Liver (tissue), 9 donors: Measurements from ENCODE around the gene ZKSCAN8. TPM values are rescaled to one million over a fixed set of nuclear protein-coding genes. Genes with fewer than 3 reads are reported as not detected.

Source experiments
- DNase-seq: peaks from one replicate; pipeline ENCODE4 v3.0.0-alpha.2; 2017; ENCODE audit warnings: low spot score
- H3K27ac ChIP-seq, 2 donors: one replicate each; pipeline ENCODE4 v1.7.0; 2013; ENCODE audit warnings: inconsistent platforms in 2 of 2, low read length in 2 of 2, control low read depth in 1 of 2, low read depth in 1 of 2, mild to moderate bottlenecking in 1 of 2
- H3K27me3 ChIP-seq, 4 donors: one replicate each; pipeline versions ENCODE4 v1.6.1 to v1.7.0; 2013; ENCODE audit warnings: low read length in 3 of 4, inconsistent platforms in 1 of 4, mild to moderate bottlenecking in 1 of 4, moderate library complexity in 1 of 4; ENCODE audit not compliant: control insufficient read depth in 4 of 4, insufficient read depth in 4 of 4
- H3K36me3 ChIP-seq, 4 donors: one replicate each; pipeline versions ENCODE4 v1.6.1 to v1.7.0; 2013; ENCODE audit warnings: low read length in 3 of 4, mild to moderate bottlenecking in 3 of 4, low read depth in 1 of 4, moderate library complexity in 1 of 4; ENCODE audit not compliant: control insufficient read depth in 4 of 4, insufficient read depth in 3 of 4
- H3K4me1 ChIP-seq, 4 donors: one replicate each; pipeline versions ENCODE4 v1.6.1 to v1.7.0; 2013; ENCODE audit warnings: low read length in 3 of 4, mild to moderate bottlenecking in 3 of 4, moderate library complexity in 1 of 4; ENCODE audit not compliant: control insufficient read depth in 4 of 4, insufficient read depth in 4 of 4
- H3K4me3 ChIP-seq, 3 donors: one replicate each; pipeline versions ENCODE4 v1.6.1 to v1.7.0; 2013; ENCODE audit warnings: low read length in 3 of 3, control low read depth in 1 of 3, low read depth in 1 of 3, mild to moderate bottlenecking in 1 of 3
- H3K9ac ChIP-seq, 2 donors: one replicate each; pipeline ENCODE4 v1.7.0; 2013; ENCODE audit warnings: low read length in 2 of 2, mild to moderate bottlenecking in 2 of 2, moderate library complexity in 2 of 2, control low read depth in 1 of 2, low read depth in 1 of 2
- H3K9me3 ChIP-seq, 4 donors: one replicate each; pipeline versions ENCODE4 v1.6.1 to v1.7.0; 2013; ENCODE audit warnings: low read length in 3 of 4; ENCODE audit not compliant: control insufficient read depth in 4 of 4
- ATF3 ChIP-seq: IDR thresholded peaks from 2 replicates; pipeline ENCODE4 v1.6.1; 2016; ENCODE audit warnings: antibody characterized with exemption
- EGR1 ChIP-seq, 2 donors: IDR thresholded peaks; 2 replicates each; pipeline ENCODE4 v1.6.1; 2016 to 2018; ENCODE audit warnings: antibody characterized with exemption in 2 of 2, low read depth in 2 of 2
- FOXA2 ChIP-seq: IDR thresholded peaks from 2 replicates; pipeline ENCODE4 v1.6.1; 2016; ENCODE audit warnings: antibody characterized with exemption
- GABPA ChIP-seq, 2 donors: IDR thresholded peaks in 1 of 2; conservative IDR thresholded peaks in 1 of 2; 2 replicates each; pipeline ENCODE4 v1.6.1; 2016; ENCODE audit warnings: antibody characterized with exemption in 2 of 2, mild to moderate bottlenecking in 1 of 2, moderate library complexity in 1 of 2
- HNF4A ChIP-seq, 2 donors: conservative IDR thresholded peaks; 2 replicates each; pipeline ENCODE4 v1.6.1; 2016; ENCODE audit warnings: antibody characterized with exemption in 2 of 2, mild to moderate bottlenecking in 2 of 2
- HNF4G ChIP-seq: IDR thresholded peaks from 2 replicates; pipeline ENCODE4 v1.6.1; 2016; ENCODE audit warnings: antibody characterized with exemption
- JUND ChIP-seq, 2 donors: IDR thresholded peaks; 2 replicates each; pipeline ENCODE4 v1.6.1; 2016; ENCODE audit warnings: antibody characterized with exemption in 2 of 2
- NR2F2 ChIP-seq: IDR thresholded peaks from 2 replicates; pipeline ENCODE4 v1.6.1; 2016; ENCODE audit warnings: antibody characterized with exemption
- RXRA ChIP-seq, 2 donors: IDR thresholded peaks; 2 replicates each; pipeline ENCODE4 v1.6.1; 2017 to 2018; ENCODE audit warnings: antibody characterized with exemption in 2 of 2, mild to moderate bottlenecking in 1 of 2
- SP1 ChIP-seq: IDR thresholded peaks from 2 replicates; pipeline ENCODE4 v1.6.1; 2018; ENCODE audit warnings: antibody characterized with exemption, mild to moderate bottlenecking
- TAF1 ChIP-seq: conservative IDR thresholded peaks from 2 replicates; pipeline ENCODE4 v1.6.1; 2016; ENCODE audit warnings: antibody characterized with exemption, mild to moderate bottlenecking
- YY1 ChIP-seq: IDR thresholded peaks from 2 replicates; pipeline ENCODE4 v1.6.1; 2016; ENCODE audit warnings: antibody characterized with exemption, mild to moderate bottlenecking
- WGBS: extraction: QIAGEN DNeasy Blood & Tissue Kit; methylation state at CpG from one replicate; pipeline ENCODE4 v1.1.7; 2013; 5-methylcytosine and 5-hydroxymethylcytosine counted together
- polyA plus RNA-seq, 2 donors: library from polyadenylated mRNA; stranded (reverse) in 1 of 2; unstranded in 1 of 2; fragments of 200-250 nt in 1 of 2; fragments of >200 nt in 1 of 2; fragmentation: Nextera tagmentation in 1 of 2; extraction: Ambion mirVana in 1 of 2; gene quantifications; one replicate each; pipeline versions ENCODE4 v1.2.1 to v1.2.3, GENCODE V29; 2013 to 2015
- total RNA-seq, 2 donors: library from RNA; depleted of rRNA; stranded (reverse); fragments of >200 nt; gene quantifications; one replicate each; pipeline ENCODE4 v1.2.3, GENCODE V29; 2014
- TF ChIP-seq, protein P1 (sequence below): fragments of 150-350 bp; IDR thresholded peaks from 2 replicates; pipeline ENCODE4 v1.5.1; 2017; ENCODE audit warnings: improper control_type of control experiment, low read depth, low read length; ENCODE audit not compliant: missing input control
- TF ChIP-seq, protein P2 (sequence below): IDR thresholded peaks from 2 replicates; pipeline ENCODE4 v1.6.1; 2016; ENCODE audit warnings: antibody characterized with exemption
- donor health status: healthy.
- donor health status: healthy.
- donor health status: healthy.
- donor health status: healthy.
- donor health status: healthy.

The ZKSCAN8 gene
- total and polyA plus RNA-seq, 4 donors = 2.4 to 13.4 (median 6.8) TPM

- Histone ChIP-seq H3K27ac (no peak overlapping the region), H3K9ac (no peak overlapping the region), H3K4me1 (peaks cover 4 to 17% (median 12%) of the 10 kb centered on the region in 4 donors), H3K36me3 (peaks cover 9 to 34% (median 20%) of the 10 kb centered on the region in 4 donors), H3K9me3 (no peaks in the 10 kb centered on the region), H3K27me3 (no peaks in the 10 kb centered on the region), H3K4me3 (no peak overlapping the region)
- WGBS = 99% methylated on average over 1 of the region's 1 CpG
- DNase-seq = no peak
- no peak for TF ChIP-seq ATF3
- TF ChIP-seq TAF1 = no peak
- no peak for TF ChIP-seq HNF4G
- TF ChIP-seq HNF4A (conservative IDR thresholded peaks at IDR 0.05) = no peak
- TF ChIP-seq, protein P1, sequence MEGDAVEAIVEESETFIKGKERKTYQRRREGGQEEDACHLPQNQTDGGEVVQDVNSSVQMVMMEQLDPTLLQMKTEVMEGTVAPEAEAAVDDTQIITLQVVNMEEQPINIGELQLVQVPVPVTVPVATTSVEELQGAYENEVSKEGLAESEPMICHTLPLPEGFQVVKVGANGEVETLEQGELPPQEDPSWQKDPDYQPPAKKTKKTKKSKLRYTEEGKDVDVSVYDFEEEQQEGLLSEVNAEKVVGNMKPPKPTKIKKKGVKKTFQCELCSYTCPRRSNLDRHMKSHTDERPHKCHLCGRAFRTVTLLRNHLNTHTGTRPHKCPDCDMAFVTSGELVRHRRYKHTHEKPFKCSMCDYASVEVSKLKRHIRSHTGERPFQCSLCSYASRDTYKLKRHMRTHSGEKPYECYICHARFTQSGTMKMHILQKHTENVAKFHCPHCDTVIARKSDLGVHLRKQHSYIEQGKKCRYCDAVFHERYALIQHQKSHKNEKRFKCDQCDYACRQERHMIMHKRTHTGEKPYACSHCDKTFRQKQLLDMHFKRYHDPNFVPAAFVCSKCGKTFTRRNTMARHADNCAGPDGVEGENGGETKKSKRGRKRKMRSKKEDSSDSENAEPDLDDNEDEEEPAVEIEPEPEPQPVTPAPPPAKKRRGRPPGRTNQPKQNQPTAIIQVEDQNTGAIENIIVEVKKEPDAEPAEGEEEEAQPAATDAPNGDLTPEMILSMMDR = no peak
- TF ChIP-seq, protein P2, sequence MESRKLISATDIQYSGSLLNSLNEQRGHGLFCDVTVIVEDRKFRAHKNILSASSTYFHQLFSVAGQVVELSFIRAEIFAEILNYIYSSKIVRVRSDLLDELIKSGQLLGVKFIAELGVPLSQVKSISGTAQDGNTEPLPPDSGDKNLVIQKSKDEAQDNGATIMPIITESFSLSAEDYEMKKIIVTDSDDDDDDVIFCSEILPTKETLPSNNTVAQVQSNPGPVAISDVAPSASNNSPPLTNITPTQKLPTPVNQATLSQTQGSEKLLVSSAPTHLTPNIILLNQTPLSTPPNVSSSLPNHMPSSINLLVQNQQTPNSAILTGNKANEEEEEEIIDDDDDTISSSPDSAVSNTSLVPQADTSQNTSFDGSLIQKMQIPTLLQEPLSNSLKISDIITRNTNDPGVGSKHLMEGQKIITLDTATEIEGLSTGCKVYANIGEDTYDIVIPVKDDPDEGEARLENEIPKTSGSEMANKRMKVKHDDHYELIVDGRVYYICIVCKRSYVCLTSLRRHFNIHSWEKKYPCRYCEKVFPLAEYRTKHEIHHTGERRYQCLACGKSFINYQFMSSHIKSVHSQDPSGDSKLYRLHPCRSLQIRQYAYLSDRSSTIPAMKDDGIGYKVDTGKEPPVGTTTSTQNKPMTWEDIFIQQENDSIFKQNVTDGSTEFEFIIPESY = no peak
- TF ChIP-seq YY1 = no peak
- no peak for TF ChIP-seq JUND (IDR thresholded peaks at IDR 0.05)
- no peak for TF ChIP-seq SP1
Observed at GRCh38 chr6:28145231-28145630, 3.5 kb downstream of the ZKSCAN8 start.

- no peaks in the 10 kb centered on the region for H3K4me1 ChIP-seq
- H3K9me3 ChIP-seq = peaks cover 2 to 19% (median 7%) of the 10 kb centered on the region in 4 donors
- no peak overlapping the region for H3K27ac ChIP-seq
- H3K27me3 ChIP-seq = no peaks in the 10 kb centered on the region
- peaks cover 28 to 81% (median 73%) of the 10 kb centered on the region in 4 donors for H3K36me3 ChIP-seq
- H3K4me3 ChIP-seq = no peak overlapping the region
- WGBS = 98% methylated on average over 2 of the region's 2 CpGs
- TF ChIP-seq, protein P1 = no peak
- TF ChIP-seq YY1 (no peak), SP1 (no peak), GABPA (IDR thresholded peaks at IDR 0.05 in 1 of 2, conservative IDR thresholded peaks at IDR 0.05 in 1 of 2) (no peak), EGR1 (IDR thresholded peaks at IDR 0.05; ENCODE audit: low read depth in 2 of 2) (no peak), FOXA2 (no peak), RXRA (IDR thresholded peaks at IDR 0.05) (no peak), NR2F2 (no peak)
- TF ChIP-seq, protein P2 = no peak
- no peak for DNase-seq
- H3K9ac ChIP-seq = no peak overlapping the region
Observed at GRCh38 chr6:28152531-28152930, 10.8 kb downstream of the ZKSCAN8 start.
